Measurements from ENCODE around the gene GPBAR1.

GRCh38 chr2:218306184-218306920 lies 45.5 kb downstream of the GPBAR1 start:
- TF ChIP-seq CTCF (IDR thresholded peaks at IDR 0.05): no peak
- no peak for TF ChIP-seq EP300 (IDR thresholded peaks at IDR 0.05)

Measured in upper lobe of left lung (tissue), 4 donors.